Ishikawa (cell line): Measurements from ENCODE around the gene S100A8.

Experiments used
- CEBPB ChIP-seq: IDR thresholded peaks from 2 replicates; pipeline ENCODE4 v1.6.1; 2012
- CREB1 ChIP-seq: IDR thresholded peaks from 2 replicates; pipeline ENCODE4 v1.6.1; 2012; ENCODE audit warnings: low read depth
- EGR1 ChIP-seq: IDR thresholded peaks from 2 replicates; pipeline ENCODE4 v1.6.1; 2012
- EP300 ChIP-seq: IDR thresholded peaks from 2 replicates; pipeline ENCODE4 v1.6.1; 2012; ENCODE audit warnings: borderline replicate concordance
- FOXM1 ChIP-seq: IDR thresholded peaks from 2 replicates; pipeline ENCODE4 v1.6.1; 2012; ENCODE audit warnings: low read depth, borderline replicate concordance
- NFIC ChIP-seq: IDR thresholded peaks from 2 replicates; pipeline ENCODE4 v1.6.1; 2012
- RAD21 ChIP-seq: IDR thresholded peaks from 2 replicates; pipeline ENCODE4 v1.6.1; 2012; ENCODE audit warnings: low read depth
- REST ChIP-seq: IDR thresholded peaks from 2 replicates; pipeline ENCODE4 v1.6.1; 2012; ENCODE audit warnings: low read depth, mild to moderate bottlenecking
- TAF1 ChIP-seq: IDR thresholded peaks from 2 replicates; pipeline ENCODE4 v1.6.1; 2012; ENCODE audit warnings: low read depth, mild to moderate bottlenecking
- TCF12 ChIP-seq: IDR thresholded peaks from 2 replicates; pipeline ENCODE4 v1.6.1; 2012; ENCODE audit warnings: low read depth
- TEAD4 ChIP-seq: IDR thresholded peaks from 2 replicates; pipeline ENCODE4 v1.6.1; 2012
- YY1 ChIP-seq: IDR thresholded peaks from 2 replicates; pipeline ENCODE4 v1.6.1; 2012; ENCODE audit warnings: low read depth
- ZBTB7A ChIP-seq: IDR thresholded peaks from 2 replicates; pipeline ENCODE4 v1.6.1; 2012; ENCODE audit warnings: low read depth
- TF ChIP-seq, protein P1 (sequence below): IDR thresholded peaks from 2 replicates; pipeline ENCODE4 v1.6.1; 2012
- TF ChIP-seq, protein P2 (sequence below): IDR thresholded peaks from 2 replicates; pipeline ENCODE4 v1.6.1; 2012

Gene S100A8

DNA sequence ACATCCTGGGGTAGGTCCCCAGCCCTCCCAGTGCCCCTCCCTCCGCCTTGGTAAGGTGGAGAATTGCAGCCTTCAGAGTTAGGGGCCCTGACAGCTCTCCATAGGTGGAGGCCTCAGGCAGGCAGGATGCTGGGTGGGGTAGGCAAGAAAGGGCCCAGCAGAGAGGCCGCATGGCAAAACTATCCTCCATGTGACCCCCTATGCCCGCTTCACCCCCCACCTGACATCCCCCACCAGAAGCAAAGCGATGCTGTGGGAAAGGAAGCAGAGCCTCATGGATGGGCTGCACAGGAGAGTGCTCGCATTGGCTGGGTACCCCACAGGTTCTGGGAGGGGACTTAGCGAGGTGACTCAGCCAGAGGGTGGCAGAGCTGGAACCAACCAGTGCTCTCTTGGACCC lies 31.6 kb downstream of the S100A8 start:
- TF ChIP-seq NFIC (no peak), ZBTB7A (no peak), FOXM1 (no peak), EP300 (no peak), TCF12 (no peak), CEBPB (no peak), TEAD4 (no peak)

GRCh38 chr1:153358691-153358975 lies 32.2 kb downstream of the S100A8 start:
- TF ChIP-seq EGR1 (no peak), TEAD4 (no peak), CEBPB (no peak), RAD21 (no peak), REST (no peak), FOXM1 (no peak), EP300 (no peak)

- TF ChIP-seq, protein P1, sequence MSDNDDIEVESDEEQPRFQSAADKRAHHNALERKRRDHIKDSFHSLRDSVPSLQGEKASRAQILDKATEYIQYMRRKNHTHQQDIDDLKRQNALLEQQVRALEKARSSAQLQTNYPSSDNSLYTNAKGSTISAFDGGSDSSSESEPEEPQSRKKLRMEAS = no peak
- no peak for TF ChIP-seq RAD21
- no peak for TF ChIP-seq TCF12
- no peak for TF ChIP-seq FOXM1
- no peak for TF ChIP-seq TAF1
- no peak for TF ChIP-seq EGR1
- TF ChIP-seq CREB1 = no peak
- no peak for TF ChIP-seq EP300
- no peak for TF ChIP-seq TEAD4
- TF ChIP-seq YY1 = no peak
- TF ChIP-seq ZBTB7A = no peak
Observed at GRCh38 chr1:153357853-153358690, 32.8 kb downstream of the S100A8 start, which contains the start of gene S100A9. TSS of gene S100A9 (plus strand) at chr1:153357854. CDS start at chr1:153358284, 430 bp downstream.

DNA sequence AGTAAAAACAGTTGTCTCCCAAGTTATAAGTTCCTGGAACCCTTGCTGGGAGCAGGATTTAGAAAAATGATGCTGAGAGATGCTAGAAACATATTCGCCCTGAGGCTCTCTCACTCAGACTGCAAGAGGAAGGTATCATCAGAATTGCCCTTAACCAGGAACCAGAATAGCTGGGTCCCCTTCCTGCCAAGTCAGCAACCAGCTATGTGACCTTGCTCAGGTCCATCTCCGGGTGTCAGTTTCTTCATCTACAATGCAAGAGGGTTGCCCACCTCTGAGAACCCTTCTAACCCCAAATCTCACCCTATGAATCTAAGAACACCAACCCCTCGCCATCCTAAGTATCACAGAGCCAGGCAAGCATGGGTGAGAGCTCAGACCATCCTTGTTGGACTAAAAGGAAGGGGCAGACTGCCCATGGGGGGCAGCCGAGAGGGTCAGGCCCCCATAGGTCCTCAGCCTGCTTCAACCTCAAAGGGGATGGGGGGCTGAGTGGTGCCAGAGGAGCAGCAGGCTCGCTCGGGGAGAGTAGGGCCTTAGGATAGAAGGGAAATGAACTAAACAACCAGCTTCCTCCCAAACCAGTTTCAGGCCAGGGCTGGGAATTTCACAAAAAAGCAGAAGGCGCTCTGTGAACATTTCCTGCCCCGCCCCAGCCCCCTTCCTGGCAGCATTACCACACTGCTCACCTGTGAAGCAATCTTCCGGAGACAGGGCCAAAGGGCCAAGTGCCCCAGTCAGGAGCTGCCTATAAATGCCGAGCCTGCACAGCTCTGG lies 33.6 kb downstream of the S100A8 start:
- no peak for TF ChIP-seq NFIC
- TF ChIP-seq TEAD4 = no peak
- TF ChIP-seq CEBPB = no peak
- TF ChIP-seq TAF1 = no peak
- TF ChIP-seq ZBTB7A = no peak
- TF ChIP-seq YY1 = no peak
- no peak for TF ChIP-seq REST
- TF ChIP-seq FOXM1 = no peak
- no peak for TF ChIP-seq EGR1
- TF ChIP-seq, protein P1 = no peak
- TF ChIP-seq, protein P2, sequence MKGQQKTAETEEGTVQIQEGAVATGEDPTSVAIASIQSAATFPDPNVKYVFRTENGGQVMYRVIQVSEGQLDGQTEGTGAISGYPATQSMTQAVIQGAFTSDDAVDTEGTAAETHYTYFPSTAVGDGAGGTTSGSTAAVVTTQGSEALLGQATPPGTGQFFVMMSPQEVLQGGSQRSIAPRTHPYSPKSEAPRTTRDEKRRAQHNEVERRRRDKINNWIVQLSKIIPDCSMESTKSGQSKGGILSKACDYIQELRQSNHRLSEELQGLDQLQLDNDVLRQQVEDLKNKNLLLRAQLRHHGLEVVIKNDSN = no peak
- no peak for TF ChIP-seq CREB1
- TF ChIP-seq RAD21 = no peak
- TF ChIP-seq EP300 = no peak
- no peak for TF ChIP-seq TCF12

DNA sequence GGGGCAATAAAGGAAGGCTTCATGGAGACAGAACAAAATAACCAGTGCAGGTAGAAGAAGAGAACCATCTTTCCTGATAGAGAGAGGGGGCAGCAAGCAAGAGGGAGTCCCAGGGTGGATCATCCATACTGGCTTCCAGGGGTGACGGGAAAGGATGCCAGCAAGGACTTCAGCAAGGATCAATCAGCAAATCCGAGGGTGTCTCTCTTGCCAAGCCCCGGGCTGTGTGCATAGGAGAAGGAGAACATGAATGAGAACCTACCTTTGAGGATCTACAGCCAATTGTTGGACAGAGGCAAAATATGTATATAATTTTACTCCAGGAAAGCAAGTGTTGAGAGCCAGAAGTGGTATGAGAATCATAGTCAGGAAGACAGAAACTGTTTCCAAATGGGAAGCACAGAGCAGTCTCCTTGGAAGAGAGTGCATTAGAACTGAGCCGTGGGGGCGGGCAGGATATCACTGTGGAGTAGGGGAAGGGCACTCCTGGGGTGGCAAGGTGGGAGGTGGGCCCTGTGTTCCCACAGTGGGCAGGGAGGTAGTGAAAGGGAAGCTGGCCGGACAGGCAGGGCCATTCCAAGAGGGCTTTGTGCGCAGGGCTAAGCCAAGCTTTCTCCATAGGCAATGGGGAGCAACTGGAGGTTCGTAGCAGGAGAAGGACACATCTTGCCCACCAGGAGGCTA lies 34.3 kb downstream of the S100A8 start:
- TF ChIP-seq FOXM1 (no peak), RAD21 (no peak), ZBTB7A (no peak), CEBPB (no peak), REST (no peak), NFIC (no peak), TCF12 (no peak), EP300 (no peak), EGR1 (no peak), CREB1 (no peak), TEAD4 (no peak)
- TF ChIP-seq, protein P2 = no peak
- TF ChIP-seq, protein P1 = no peak
